HepG2 (cell line): ENCODE data around the gene SPPL3. TPM values are rescaled to one million over a fixed set of nuclear protein-coding genes. Genes with fewer than 3 reads are reported as not detected.

Experiments
- ATAC-seq: fragments of 200-7000 bp; cut with Tn5 transposase; 3 replicates; pipeline ENCODE4 v1.9.1; 2020; ENCODE audit warnings: mild to moderate bottlenecking, moderate library complexity
- BruUV-seq: library from RNA; stranded (reverse); fragments of 400-500 nt; replicated peaks from 2 replicates; lab custom pipeline; 2021; lab: Mats Ljungman, UMichigan
- CTCF ChIA-PET: fragments of 300-600 bp; formaldehyde crosslinking; extraction: SDS; loops from one replicate; lab custom pipeline; 2021; ENCODE audit warnings: low total read pairs, inconsistent platforms, low intra/inter-chr PET ratio; lab: Yijun Ruan, JAX
- POLR2A ChIA-PET: fragments of 350-600 bp; sonication (Branson Sonifier 250); formaldehyde crosslinking; loops from one replicate; lab custom pipeline; 2020; ENCODE audit warnings: antibody characterized with exemption, inconsistent platforms; lab: Yijun Ruan, JAX
- DNase-seq: peaks from one replicate; pipeline ENCODE4 v3.0.0-alpha.2; 2015; ENCODE audit warnings: low spot score
- FAIRE-seq: peaks from 3 replicates; lab custom pipeline; 2011; peaks lifted over from hg19 to GRCh38; lab: Jason Lieb, UNC
- H2AFZ ChIP-seq: one replicate; pipeline ENCODE4 v1.6.1; 2011; ENCODE audit warnings: low read length, inconsistent platforms
- H3K27ac ChIP-seq: fragments of 300-600 bp; 3 replicates; pipeline ENCODE4 v1.8.0; 2011; ENCODE audit warnings: mixed run types, mild to moderate bottlenecking, mixed read lengths, low read length, inconsistent platforms; ENCODE audit not compliant: insufficient read depth; ENCODE audit errors: extremely low read length
- H3K27me3 ChIP-seq, 2 experiments: fragments of 200-600 bp in 1 of 2; 2 replicates in 1 of 2; 3 replicates in 1 of 2; pipeline versions ENCODE4 v1.6.0 to v1.8.0; 2011; ENCODE audit warnings: low read length in 2 of 2, mild to moderate bottlenecking in 2 of 2, moderate library complexity in 2 of 2, inconsistent platforms in 1 of 2; ENCODE audit not compliant: insufficient read depth in 2 of 2, control insufficient read depth in 1 of 2
- H3K36me3 ChIP-seq, 2 experiments: fragments of 200-600 bp in 1 of 2; replicated peaks in 1 of 2; 2 replicates in 1 of 2; 3 replicates in 1 of 2; pipeline versions ENCODE4 v1.5.1 to v1.8.0; 2011; ENCODE audit warnings: low read length in 2 of 2, inconsistent platforms in 1 of 2; ENCODE audit not compliant: insufficient read depth in 2 of 2, control insufficient read depth in 1 of 2
- H3K4me1 ChIP-seq: 2 replicates; pipeline ENCODE4 v1.5.1; 2012; ENCODE audit warnings: low read length, inconsistent platforms; ENCODE audit not compliant: insufficient read depth
- H3K4me2 ChIP-seq: 2 replicates; pipeline ENCODE4 v1.6.0; 2011; ENCODE audit warnings: low read depth, low read length, inconsistent platforms
- H3K4me3 ChIP-seq, 3 experiments: fragments of 200-600 bp in 1 of 3; sonication (generic), shearing (Covaris generic) in 1 of 3; replicated peaks in 1 of 3; 2 replicates each; pipeline ENCODE4 v1.5.1; 2011 to 2016; ENCODE audit warnings: low read length in 3 of 3, inconsistent platforms in 2 of 3, low read depth in 2 of 3, mild to moderate bottlenecking in 2 of 3, control low read depth in 1 of 3, mixed read lengths in 1 of 3; ENCODE audit not compliant: insufficient read depth in 1 of 3
- H3K79me2 ChIP-seq: one replicate; pipeline ENCODE4 v1.6.1; 2011; ENCODE audit warnings: low read length, inconsistent platforms; ENCODE audit not compliant: insufficient read depth
- H3K9ac ChIP-seq: 2 replicates; pipeline ENCODE4 v1.6.0; 2011; ENCODE audit warnings: mild to moderate bottlenecking, low read depth, low read length, inconsistent platforms; ENCODE audit not compliant: insufficient read depth
- H3K9me3 ChIP-seq: 2 replicates; pipeline ENCODE4 v1.5.1; 2012; ENCODE audit warnings: mild to moderate bottlenecking, low read length
- H4K20me1 ChIP-seq: 2 replicates; pipeline ENCODE4 v1.6.0; 2011; ENCODE audit warnings: inconsistent platforms, mild to moderate bottlenecking, low read length, moderate library complexity; ENCODE audit not compliant: insufficient read depth
- AKAP8 ChIP-seq: sonication (generic); formaldehyde crosslinking; IDR thresholded peaks from 2 replicates; pipeline ENCODE4 v1.5.1; 2020; ENCODE audit warnings: mild to moderate bottlenecking, missing genetic modification reagents
- ATF7 ChIP-seq, 2 experiments: fragments of 450-650 bp in 1 of 2; sonication (generic) in 1 of 2; formaldehyde crosslinking in 1 of 2; IDR thresholded peaks; 2 replicates each; pipeline versions ENCODE4 v1.4.0 to v1.6.1; 2016 to 2020; ENCODE audit warnings: antibody characterized with exemption in 1 of 2, mild to moderate bottlenecking in 1 of 2, missing genetic modification reagents in 1 of 2
- ISX ChIP-seq: sonication (generic); formaldehyde crosslinking; conservative IDR thresholded peaks from 2 replicates; pipeline ENCODE4 v1.5.0; 2020; ENCODE audit warnings: missing genetic modification reagents
- KDM5A ChIP-seq: fragments of 200-600 bp; sonication (generic); IDR thresholded peaks from 2 replicates; pipeline ENCODE4 v1.7.0; 2018; ENCODE audit warnings: antibody characterized with exemption, mild to moderate bottlenecking, low read length, borderline replicate concordance
- KLF9 ChIP-seq: IDR thresholded peaks from 2 replicates; pipeline ENCODE4 v1.6.1; 2016; ENCODE audit warnings: low read depth
- LRRFIP1 ChIP-seq: sonication (generic); formaldehyde crosslinking; conservative IDR thresholded peaks from 2 replicates; pipeline ENCODE4 v1.4.0; 2020; ENCODE audit warnings: missing genetic modification reagents
- PHF8 ChIP-seq: sonication (generic); formaldehyde crosslinking; IDR thresholded peaks from 2 replicates; pipeline ENCODE4 v1.5.0; 2020; ENCODE audit warnings: missing genetic modification reagents
- ZNF616 ChIP-seq: sonication (generic); formaldehyde crosslinking; IDR thresholded peaks from 2 replicates; pipeline ENCODE4 v1.5.0; 2020; ENCODE audit warnings: low read depth, mild to moderate bottlenecking, missing genetic modification reagents
- in situ Hi-C: cut with HindIII; loops from 2 replicates; pipeline ENCODE4 v1.10.0; 2017; ENCODE audit warnings: low pct_unique_long_range_greater_than_20kb; ENCODE audit not compliant: extremely low pct_ligation_motif_present
- intact Hi-C: fragments of 100-400 bp; cut with micrococcal nuclease; formaldehyde crosslinking; loops from one replicate; pipeline ENCODE4 v1.10.0; 2022; ENCODE audit not compliant: unreplicated experiment
- polyA plus RNA-seq, 8 experiments: library from polyadenylated mRNA; depleted of rRNA in 3 of 8; stranded (reverse) in 7 of 8; unstranded in 1 of 8; fragments of >200 nt; fragmentation: Illumina TruSeq in 4 of 8; extraction: Trizol in 4 of 8; gene quantifications; 2 replicates each; pipeline versions ENCODE4 v1.2.1 to v1.2.3, GENCODE V29; 2011 to 2016; ENCODE audit warnings: low read depth in 4 of 8, missing spikeins in 1 of 8, mixed read lengths in 1 of 8; ENCODE audit not compliant: insufficient read depth in 1 of 8
- total RNA-seq, 5 experiments: library from RNA; depleted of rRNA; stranded (reverse); fragments of >200 nt; fragmentation: Illumina TruSeq; extraction: Trizol; gene quantifications; 2 replicates each; pipeline ENCODE4 v1.2.3, GENCODE V29; 2016; ENCODE audit warnings: low read depth in 1 of 5
- TF ChIP-seq, protein P1 (sequence below): sonication (generic); formaldehyde crosslinking; IDR thresholded peaks from 2 replicates; pipeline ENCODE4 v1.9.0; 2021; ENCODE audit warnings: mild to moderate bottlenecking, missing genetic modification reagents

SPPL3 gene
- total and polyA plus RNA-seq, 2 of the 13 experiments (the other 11 are each of a cell fraction or from before 2014, with no cell fraction given): 8.9 to 9.1 TPM

DNA sequence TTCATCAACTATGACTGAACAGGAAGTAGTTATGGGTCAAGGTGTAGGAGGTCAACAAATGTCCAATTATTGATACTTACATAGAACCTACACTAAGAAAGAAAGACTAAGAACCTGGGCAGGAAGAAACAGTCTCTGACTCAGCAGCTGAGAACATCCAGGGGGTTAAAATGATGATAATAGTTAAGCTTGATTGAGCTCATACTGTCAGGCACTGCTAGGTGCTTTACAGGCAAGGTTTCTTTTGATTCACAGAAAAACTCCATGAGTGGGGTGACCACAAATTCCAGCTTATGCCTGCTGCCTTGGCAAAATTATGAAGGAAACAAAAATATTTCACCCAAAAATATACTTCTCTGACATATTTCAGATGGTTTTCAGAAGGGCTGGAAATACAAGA lies 103.5 kb downstream of the SPPL3 start:
- ChIA-PET CTCF (no interaction called here), POLR2A (no interaction called here)
- TF ChIP-seq LRRFIP1 (CRISPR knock-in tag) (no peak), ATF7 (IDR thresholded peaks at IDR 0.05) (no peak), ATF7 (CRISPR knock-in tag; IDR thresholded peaks at IDR 0.05) (no peak), KLF9 (CRISPR knock-in tag) (no peak), PHF8 (no peak), KDM5A (no peak), ZNF616 (CRISPR knock-in tag) (no peak), AKAP8 (no peak), ISX (CRISPR knock-in tag) (no peak)
- TF ChIP-seq, protein P1, sequence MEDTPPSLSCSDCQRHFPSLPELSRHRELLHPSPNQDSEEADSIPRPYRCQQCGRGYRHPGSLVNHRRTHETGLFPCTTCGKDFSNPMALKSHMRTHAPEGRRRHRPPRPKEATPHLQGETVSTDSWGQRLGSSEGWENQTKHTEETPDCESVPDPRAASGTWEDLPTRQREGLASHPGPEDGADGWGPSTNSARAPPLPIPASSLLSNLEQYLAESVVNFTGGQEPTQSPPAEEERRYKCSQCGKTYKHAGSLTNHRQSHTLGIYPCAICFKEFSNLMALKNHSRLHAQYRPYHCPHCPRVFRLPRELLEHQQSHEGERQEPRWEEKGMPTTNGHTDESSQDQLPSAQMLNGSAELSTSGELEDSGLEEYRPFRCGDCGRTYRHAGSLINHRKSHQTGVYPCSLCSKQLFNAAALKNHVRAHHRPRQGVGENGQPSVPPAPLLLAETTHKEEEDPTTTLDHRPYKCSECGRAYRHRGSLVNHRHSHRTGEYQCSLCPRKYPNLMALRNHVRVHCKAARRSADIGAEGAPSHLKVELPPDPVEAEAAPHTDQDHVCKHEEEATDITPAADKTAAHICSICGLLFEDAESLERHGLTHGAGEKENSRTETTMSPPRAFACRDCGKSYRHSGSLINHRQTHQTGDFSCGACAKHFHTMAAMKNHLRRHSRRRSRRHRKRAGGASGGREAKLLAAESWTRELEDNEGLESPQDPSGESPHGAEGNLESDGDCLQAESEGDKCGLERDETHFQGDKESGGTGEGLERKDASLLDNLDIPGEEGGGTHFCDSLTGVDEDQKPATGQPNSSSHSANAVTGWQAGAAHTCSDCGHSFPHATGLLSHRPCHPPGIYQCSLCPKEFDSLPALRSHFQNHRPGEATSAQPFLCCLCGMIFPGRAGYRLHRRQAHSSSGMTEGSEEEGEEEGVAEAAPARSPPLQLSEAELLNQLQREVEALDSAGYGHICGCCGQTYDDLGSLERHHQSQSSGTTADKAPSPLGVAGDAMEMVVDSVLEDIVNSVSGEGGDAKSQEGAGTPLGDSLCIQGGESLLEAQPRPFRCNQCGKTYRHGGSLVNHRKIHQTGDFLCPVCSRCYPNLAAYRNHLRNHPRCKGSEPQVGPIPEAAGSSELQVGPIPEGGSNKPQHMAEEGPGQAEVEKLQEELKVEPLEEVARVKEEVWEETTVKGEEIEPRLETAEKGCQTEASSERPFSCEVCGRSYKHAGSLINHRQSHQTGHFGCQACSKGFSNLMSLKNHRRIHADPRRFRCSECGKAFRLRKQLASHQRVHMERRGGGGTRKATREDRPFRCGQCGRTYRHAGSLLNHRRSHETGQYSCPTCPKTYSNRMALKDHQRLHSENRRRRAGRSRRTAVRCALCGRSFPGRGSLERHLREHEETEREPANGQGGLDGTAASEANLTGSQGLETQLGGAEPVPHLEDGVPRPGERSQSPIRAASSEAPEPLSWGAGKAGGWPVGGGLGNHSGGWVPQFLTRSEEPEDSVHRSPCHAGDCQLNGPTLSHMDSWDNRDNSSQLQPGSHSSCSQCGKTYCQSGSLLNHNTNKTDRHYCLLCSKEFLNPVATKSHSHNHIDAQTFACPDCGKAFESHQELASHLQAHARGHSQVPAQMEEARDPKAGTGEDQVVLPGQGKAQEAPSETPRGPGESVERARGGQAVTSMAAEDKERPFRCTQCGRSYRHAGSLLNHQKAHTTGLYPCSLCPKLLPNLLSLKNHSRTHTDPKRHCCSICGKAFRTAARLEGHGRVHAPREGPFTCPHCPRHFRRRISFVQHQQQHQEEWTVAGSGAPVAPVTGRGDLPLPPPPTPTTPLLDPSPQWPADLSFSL (CRISPR knock-in tag): no peak
- no TSS peak for BruUV-seq
- H3K4me3 ChIP-seq: no peak overlapping the region
- no peaks in the 10 kb centered on the region for H3K27me3 ChIP-seq
- H4K20me1 ChIP-seq: no peaks in the 10 kb centered on the region; the same call in 1 of the 2 replicates
- no peak for DNase-seq
- no peaks in the 10 kb centered on the region for H3K79me2 ChIP-seq
- H3K4me1 ChIP-seq: peaks cover 31% of the 10 kb centered on the region
- intact Hi-C loops: no loop called here
- peaks cover 5% of the 10 kb centered on the region; the same call in 1 of the 2 replicates for H3K9me3 ChIP-seq
- H3K36me3 ChIP-seq: no peaks in the 10 kb centered on the region; a peak in 1 of 5 replicates
- in situ Hi-C loops: no loop called here
- no peak for FAIRE-seq
- ATAC-seq: no peak
- no peak overlapping the region for H3K27ac ChIP-seq
- no peak overlapping the region for H2AFZ ChIP-seq
- no peak overlapping the region for H3K4me2 ChIP-seq
- H3K9ac ChIP-seq: no peak overlapping the region
